ENCODE results near the gene SHF.

- TF ChIP-seq POLR2AphosphoS5 (IDR thresholded peaks at IDR 0.05) (no peak), CTCF (IDR thresholded peaks at IDR 0.05) (peak in 1 of 4 experiments; percentile 15), POLR2A (IDR thresholded peaks at IDR 0.05) (no peak), EP300 (IDR thresholded peaks at IDR 0.05) (no peak)
Observed at GRCh38 chr15:45134682-45135604, 52.8 kb downstream of the SHF start.
